Hematopoietic multipotent progenitor cell treated with erythropoietin and hydrocortisone succinate and interleukin-3 and kit ligand, for 15 days (in vitro differentiated cells): ENCODE data around the gene ANKRD13D.
"Not testable (repeated sequence)": the region's sequence is repeated elsewhere in the genome, so short reads cannot be mapped to it uniquely, and the experiment has no call there.

Experiments
- DNase-seq: peaks from one replicate; pipeline ENCODE4 v3.0.0-alpha.2; 2015; ENCODE audit warnings: low spot score

The ANKRD13D gene

GRCh38 chr11:67317888-67318555 lies 28.9 kb downstream of the ANKRD13D start:
- DNase-seq, result no peak

- not testable (repeated sequence) for DNase-seq
Observed at GRCh38 chr11:67318876-67319275, 29.8 kb downstream of the ANKRD13D start.

- DNase-seq, result no peak
Observed at GRCh38 chr11:67320011-67320410, 30.9 kb downstream of the ANKRD13D start.

GRCh38 chr11:67320691-67321090 lies 31.6 kb downstream of the ANKRD13D start:
- no peak for DNase-seq

- DNase-seq, result no peak
Observed at GRCh38 chr11:67321313-67321871, 32.3 kb downstream of the ANKRD13D start.

- DNase-seq, result no peak
Observed at GRCh38 chr11:67322049-67322448, 32.9 kb downstream of the ANKRD13D start.

GRCh38 chr11:67323526-67323925 lies 34.4 kb downstream of the ANKRD13D start:
- no peak for DNase-seq

- no peak for DNase-seq
Observed at GRCh38 chr11:67332081-67332691, 43.1 kb downstream of the ANKRD13D start.

GRCh38 chr11:67337257-67337656 lies 48.2 kb downstream of the ANKRD13D start:
- DNase-seq, result no peak

- no peak for DNase-seq
Observed at GRCh38 chr11:67344264-67344663, 55.2 kb downstream of the ANKRD13D start.

GRCh38 chr11:67345247-67345919 lies 56.3 kb downstream of the ANKRD13D start:
- DNase-seq, result no peak

- no peak for DNase-seq
Observed at GRCh38 chr11:67345920-67346819, 57.1 kb downstream of the ANKRD13D start.

- no peak for DNase-seq
Observed at GRCh38 chr11:67347964-67348749, 59.1 kb downstream of the ANKRD13D start.

- no peak for DNase-seq
Observed at GRCh38 chr11:67349036-67349435, 59.9 kb downstream of the ANKRD13D start.

GRCh38 chr11:67349457-67349856 lies 60.4 kb downstream of the ANKRD13D start:
- DNase-seq, result no peak

GRCh38 chr11:67349928-67350465 lies 60.9 kb downstream of the ANKRD13D start:
- DNase-seq, result no peak

- DNase-seq, result peak; percentile 86
Observed at GRCh38 chr11:67351275-67352005, 62.3 kb downstream of the ANKRD13D start.
